ENCODE data around the gene IPO13.

IPO13 gene

GRCh38 chr1:44015206-44015605, 68.5 kb downstream of the IPO13 start:
- no peak overlapping the region for H3K14ac ChIP-seq (ENCODE audit: low read length in 2 of 2)
- DNase-seq = no peak
- H2BK120ac ChIP-seq (ENCODE audit: low read depth, low read length) = no peak overlapping the region
- no peak overlapping the region for H2BK5ac ChIP-seq (ENCODE audit: low read depth, low read length, poor library complexity, severe bottlenecking)
- no peak overlapping the region for H3K9ac ChIP-seq (ENCODE audit: low read length)
- peaks cover 0 to 35% of the 10 kb centered on the region in 2 experiments for H3K36me3 ChIP-seq (ENCODE audit: control insufficient read depth in 1 of 2, insufficient read depth in 2 of 2, low read depth in 1 of 2, low read length in 2 of 2)
- no peak overlapping the region for H3K4me3 ChIP-seq (ENCODE audit: insufficient read depth in 1 of 2, low read depth in 1 of 2, low read length in 2 of 2)
- H4K8ac ChIP-seq (ENCODE audit: low read length) = no peak overlapping the region
- no peak overlapping the region for H2AFZ ChIP-seq (ENCODE audit: low read depth, low read length)
- no peak overlapping the region for H3K18ac ChIP-seq (ENCODE audit: low read depth in 1 of 2, low read length in 2 of 2)
- H2AK5ac ChIP-seq (ENCODE audit: low read length, severe bottlenecking) = no peak overlapping the region
- WGBS = 81% methylated on average over 3 of the region's 3 CpGs
- no peak overlapping the region for H3K4me2 ChIP-seq (ENCODE audit: low read length, poor library complexity, severe bottlenecking)
- H2BK15ac ChIP-seq (ENCODE audit: low read depth, poor library complexity, severe bottlenecking) = no peak overlapping the region
- no peak overlapping the region for H3K27ac ChIP-seq (ENCODE audit: low read length, poor library complexity, severe bottlenecking)
- no peak overlapping the region for H4K91ac ChIP-seq (ENCODE audit: low read length)
- H3K27me3 ChIP-seq (ENCODE audit: control insufficient read depth in 1 of 2, insufficient read depth in 1 of 2, low read length in 2 of 2) = peaks cover 0 to 4% of the 10 kb centered on the region in 2 experiments
- H3K23ac ChIP-seq (ENCODE audit: low read length in 2 of 2) = no peak overlapping the region
- H3K9me3 ChIP-seq (ENCODE audit: control insufficient read depth, low read length) = no peaks in the 10 kb centered on the region
- H3K4me1 ChIP-seq (ENCODE audit: control insufficient read depth, insufficient read depth, low read depth, low read length) = no peaks in the 10 kb centered on the region
- no peaks in the 10 kb centered on the region for H3K79me1 ChIP-seq (replicated peaks; ENCODE audit: low read length, poor library complexity, severe bottlenecking)
- H3K4ac ChIP-seq (ENCODE audit: low read depth in 1 of 2, low read length in 2 of 2) = no peak overlapping the region
- H2BK12ac ChIP-seq (ENCODE audit: low read length in 2 of 2) = no peak overlapping the region

GRCh38 chr1:44016041-44016889, 69.5 kb downstream of the IPO13 start:
- DNase-seq = no peak
- Histone ChIP-seq H3K18ac (ENCODE audit: low read depth in 1 of 2, low read length in 2 of 2) (no peak overlapping the region), H2AK5ac (ENCODE audit: low read length, severe bottlenecking) (no peak overlapping the region), H3K36me3 (ENCODE audit: control insufficient read depth in 1 of 2, insufficient read depth in 2 of 2, low read depth in 1 of 2, low read length in 2 of 2) (peaks cover 0 to 43% of the 10 kb centered on the region in 2 experiments), H3K4me2 (ENCODE audit: low read length, poor library complexity, severe bottlenecking) (no peak overlapping the region), H2AFZ (ENCODE audit: low read depth, low read length) (no peak overlapping the region), H2BK15ac (ENCODE audit: low read depth, poor library complexity, severe bottlenecking) (no peak overlapping the region), H3K4ac (ENCODE audit: low read depth in 1 of 2, low read length in 2 of 2) (peak overlapping the region in 1 of 2 experiments; percentile 3), H2BK12ac (ENCODE audit: low read length in 2 of 2) (no peak overlapping the region), H3K9me3 (ENCODE audit: control insufficient read depth, low read length) (no peaks in the 10 kb centered on the region), H3K4me1 (ENCODE audit: control insufficient read depth, insufficient read depth, low read depth, low read length) (peaks cover 1% of the 10 kb centered on the region), H2BK5ac (ENCODE audit: low read depth, low read length, poor library complexity, severe bottlenecking) (no peak overlapping the region), H3K23ac (ENCODE audit: low read length in 2 of 2) (no peak overlapping the region), H3K9ac (ENCODE audit: low read length) (no peak overlapping the region), H2BK120ac (ENCODE audit: low read depth, low read length) (no peak overlapping the region), H4K8ac (ENCODE audit: low read length) (no peak overlapping the region), H3K79me1 (replicated peaks; ENCODE audit: low read length, poor library complexity, severe bottlenecking) (no peaks in the 10 kb centered on the region), H3K27ac (ENCODE audit: low read length, poor library complexity, severe bottlenecking) (no peak overlapping the region), H4K91ac (ENCODE audit: low read length) (no peak overlapping the region), H3K4me3 (ENCODE audit: insufficient read depth in 1 of 2, low read depth in 1 of 2, low read length in 2 of 2) (no peak overlapping the region), H3K14ac (ENCODE audit: low read length in 2 of 2) (no peak overlapping the region), H3K27me3 (ENCODE audit: control insufficient read depth in 1 of 2, insufficient read depth in 1 of 2, low read length in 2 of 2) (peaks cover 0 to 4% of the 10 kb centered on the region in 2 experiments)
- 91% methylated on average over 20 of the region's 20 CpGs for WGBS

GRCh38 chr1:44016890-44017400, 70.2 kb downstream of the IPO13 start:
- no peak for DNase-seq
- no peak overlapping the region for H2AFZ ChIP-seq (ENCODE audit: low read depth, low read length)
- WGBS = 95% methylated on average over 14 of the region's 20 CpGs

More at GRCh38 chr1:44016890-44017400, 70.2 kb downstream of the IPO13 start:
- Histone ChIP-seq H3K14ac (ENCODE audit: low read length in 2 of 2) (no peak overlapping the region), H2AK5ac (ENCODE audit: low read length, severe bottlenecking) (no peak overlapping the region), H2BK12ac (ENCODE audit: low read length in 2 of 2) (no peak overlapping the region), H3K9ac (ENCODE audit: low read length) (no peak overlapping the region), H3K9me3 (ENCODE audit: control insufficient read depth, low read length) (no peaks in the 10 kb centered on the region), H3K4me2 (ENCODE audit: low read length, poor library complexity, severe bottlenecking) (no peak overlapping the region), H3K27ac (ENCODE audit: low read length, poor library complexity, severe bottlenecking) (no peak overlapping the region), H4K91ac (ENCODE audit: low read length) (peak overlapping the region; percentile 18), H3K4me3 (ENCODE audit: insufficient read depth in 1 of 2, low read depth in 1 of 2, low read length in 2 of 2) (no peak overlapping the region), H3K27me3 (ENCODE audit: control insufficient read depth in 1 of 2, insufficient read depth in 1 of 2, low read length in 2 of 2) (peaks cover 0 to 4% of the 10 kb centered on the region in 2 experiments), H4K8ac (ENCODE audit: low read length) (no peak overlapping the region), H3K4me1 (ENCODE audit: control insufficient read depth, insufficient read depth, low read depth, low read length) (peaks cover 1% of the 10 kb centered on the region), H2BK5ac (ENCODE audit: low read depth, low read length, poor library complexity, severe bottlenecking) (no peak overlapping the region), H2BK120ac (ENCODE audit: low read depth, low read length) (no peak overlapping the region), H3K4ac (ENCODE audit: low read depth in 1 of 2, low read length in 2 of 2) (no peak overlapping the region), H3K23ac (ENCODE audit: low read length in 2 of 2) (peak overlapping the region in 1 of 2 experiments; percentile 9), H3K18ac (ENCODE audit: low read depth in 1 of 2, low read length in 2 of 2) (no peak overlapping the region), H3K36me3 (ENCODE audit: control insufficient read depth in 1 of 2, insufficient read depth in 2 of 2, low read depth in 1 of 2, low read length in 2 of 2) (peaks cover 0 to 50% of the 10 kb centered on the region in 2 experiments), H3K79me1 (replicated peaks; ENCODE audit: low read length, poor library complexity, severe bottlenecking) (no peaks in the 10 kb centered on the region), H2BK15ac (ENCODE audit: low read depth, poor library complexity, severe bottlenecking) (peak overlapping the region; percentile 23)

All from mesenchymal stem cell (in vitro differentiated cells and primary cell).